ENCODE data around the gene EFNA5. TPM values are rescaled to one million over a fixed set of nuclear protein-coding genes. Genes with fewer than 3 reads are reported as not detected.

The EFNA5 gene
- total RNA-seq, 6 experiments from 2014 or later, result 0.26 TPM; not detected in 5

GRCh38 chr5:107696498-107696897 is 25.8 kb upstream of the EFNA5 start:
- Mint-ChIP-seq H3K4me3 (no peak overlapping the region), H3K9me3 (peaks cover 34% of the 10 kb centered on the region), H3K27me3 (ENCODE audit: insufficient read depth) (no peaks in the 10 kb centered on the region; the same call in 1 of the 2 replicates), H3K27ac (no peak overlapping the region), H3K4me1 (ENCODE audit: low read depth) (no peaks in the 10 kb centered on the region), H3K36me3 (ENCODE audit: low read depth) (no peaks in the 10 kb centered on the region)
- no peak for TF ChIP-seq CTCF (IDR thresholded peaks at IDR 0.05)
- no peak for DNase-seq

DNA sequence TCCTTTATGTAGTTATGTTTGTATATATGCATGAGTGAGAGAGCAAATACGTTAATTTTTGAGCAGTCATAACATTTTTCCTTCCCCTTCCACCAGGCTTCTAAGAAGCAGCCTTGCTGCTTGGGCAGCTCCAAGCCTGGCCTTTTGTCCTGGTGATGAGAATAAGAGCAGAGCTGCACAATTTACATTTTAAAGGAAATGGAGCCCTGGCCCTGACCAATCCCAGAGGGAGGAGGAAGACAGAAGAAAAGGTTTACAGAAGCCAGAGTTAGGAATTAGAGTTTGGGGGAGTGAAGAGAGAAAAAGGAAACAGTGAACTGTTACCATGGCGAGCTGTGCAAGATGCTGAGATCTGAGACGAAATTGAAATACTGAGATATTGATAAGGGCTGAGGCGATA is 25.3 kb upstream of the EFNA5 start:
- no peak for DNase-seq
- Mint-ChIP-seq H3K9me3 (peaks cover 34% of the 10 kb centered on the region), H3K27ac (no peak overlapping the region), H3K36me3 (ENCODE audit: low read depth) (no peaks in the 10 kb centered on the region), H3K4me1 (ENCODE audit: low read depth) (no peaks in the 10 kb centered on the region), H3K27me3 (ENCODE audit: insufficient read depth) (no peaks in the 10 kb centered on the region; the same call in 1 of the 2 replicates), H3K4me3 (no peak overlapping the region)
- TF ChIP-seq CTCF (IDR thresholded peaks at IDR 0.05), result no peak

DNA sequence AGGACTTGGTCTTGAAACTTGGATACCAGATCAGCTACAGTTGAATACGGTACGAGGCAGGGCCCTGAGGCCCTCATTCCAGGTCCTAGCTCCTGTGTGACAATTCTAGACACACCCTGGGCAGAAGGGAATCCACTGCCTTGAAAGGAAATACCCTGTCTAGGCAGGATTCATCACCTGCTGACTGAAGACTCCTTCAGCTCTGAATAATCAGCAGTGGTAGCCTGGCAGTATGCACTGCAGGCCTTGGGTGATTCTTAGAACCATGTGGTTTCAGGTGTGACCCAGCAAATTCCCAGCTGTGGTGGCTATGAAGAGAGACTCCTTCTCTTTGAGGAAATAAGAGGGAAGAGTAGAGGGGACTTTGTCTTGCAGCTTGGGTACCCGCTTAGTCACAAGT is 17.2 kb upstream of the EFNA5 start:
- H3K27me3 Mint-ChIP-seq (ENCODE audit: insufficient read depth), result no peaks in the 10 kb centered on the region; the same call in none of the 2 replicates
- no peak for TF ChIP-seq CTCF (IDR thresholded peaks at IDR 0.05)
- no peaks in the 10 kb centered on the region for H3K36me3 Mint-ChIP-seq (ENCODE audit: low read depth)
- H3K4me3 Mint-ChIP-seq, result no peak overlapping the region
- H3K4me1 Mint-ChIP-seq (ENCODE audit: low read depth), result no peaks in the 10 kb centered on the region
- no peak for DNase-seq
- peaks cover 20% of the 10 kb centered on the region for H3K9me3 Mint-ChIP-seq
- H3K27ac Mint-ChIP-seq, result no peak overlapping the region

DNA sequence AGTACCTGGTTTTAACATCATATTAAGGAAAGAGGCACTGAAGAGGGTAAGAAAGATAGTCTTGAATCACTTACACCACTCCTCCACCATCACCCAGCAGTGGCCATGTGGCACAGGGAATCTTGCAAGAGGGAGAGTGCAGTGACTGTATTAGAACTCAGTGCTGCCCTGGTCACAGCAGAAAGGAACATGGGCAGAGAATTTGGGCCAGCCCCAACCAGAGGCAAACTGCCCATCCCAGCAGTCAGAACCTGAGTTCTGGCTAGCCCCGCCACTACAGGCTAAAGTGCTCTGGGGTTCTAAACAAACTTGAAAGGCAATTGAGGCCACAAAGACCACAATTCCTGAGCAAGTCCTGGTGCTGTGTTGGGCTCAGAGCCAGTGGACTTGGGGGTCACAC is 16.7 kb upstream of the EFNA5 start:
- DNase-seq, result no peak
- no peaks in the 10 kb centered on the region; the same call in none of the 2 replicates for H3K27me3 Mint-ChIP-seq (ENCODE audit: insufficient read depth)
- peaks cover 15% of the 10 kb centered on the region for H3K9me3 Mint-ChIP-seq
- TF ChIP-seq CTCF (IDR thresholded peaks at IDR 0.05), result no peak
- no peak overlapping the region for H3K27ac Mint-ChIP-seq
- no peak overlapping the region for H3K4me3 Mint-ChIP-seq
- no peaks in the 10 kb centered on the region for H3K36me3 Mint-ChIP-seq (ENCODE audit: low read depth)
- no peaks in the 10 kb centered on the region for H3K4me1 Mint-ChIP-seq (ENCODE audit: low read depth)

GRCh38 chr5:107682533-107682932 is 11.8 kb upstream of the EFNA5 start:
- no peaks in the 10 kb centered on the region for H3K36me3 Mint-ChIP-seq (ENCODE audit: low read depth)
- H3K4me1 Mint-ChIP-seq (ENCODE audit: low read depth), result no peaks in the 10 kb centered on the region
- no peaks in the 10 kb centered on the region; the same call in 1 of the 2 replicates for H3K27me3 Mint-ChIP-seq (ENCODE audit: insufficient read depth)
- H3K9me3 Mint-ChIP-seq, result no peaks in the 10 kb centered on the region
- DNase-seq, result no peak
- H3K27ac Mint-ChIP-seq, result no peak overlapping the region
- no peak overlapping the region for H3K4me3 Mint-ChIP-seq
- TF ChIP-seq CTCF (IDR thresholded peaks at IDR 0.05), result no peak

DNA sequence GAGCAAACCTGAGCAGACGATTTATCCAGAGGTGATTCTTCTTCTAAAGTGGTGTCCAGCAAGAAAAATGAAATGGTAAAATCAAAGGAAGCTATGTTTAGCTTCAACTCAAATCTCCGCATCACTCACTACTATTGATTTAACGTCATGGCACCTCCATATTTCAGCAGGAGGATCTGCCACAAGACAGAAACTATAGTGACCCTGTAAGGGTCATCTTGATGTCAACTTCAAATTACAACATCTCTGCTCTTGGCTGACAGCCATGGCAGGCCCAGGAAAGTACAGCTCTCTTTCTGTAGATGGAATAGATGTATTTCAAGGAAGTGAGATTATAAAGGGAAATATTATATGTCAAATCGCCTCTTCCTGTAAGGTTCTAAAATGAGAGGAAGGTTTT is 10.1 kb upstream of the EFNA5 start:
- Mint-ChIP-seq H3K36me3 (ENCODE audit: low read depth) (no peaks in the 10 kb centered on the region), H3K4me1 (ENCODE audit: low read depth) (no peaks in the 10 kb centered on the region), H3K9me3 (no peaks in the 10 kb centered on the region), H3K27ac (no peak overlapping the region), H3K27me3 (ENCODE audit: insufficient read depth) (no peaks in the 10 kb centered on the region; the same call in 1 of the 2 replicates), H3K4me3 (no peak overlapping the region)
- no peak for TF ChIP-seq CTCF (IDR thresholded peaks at IDR 0.05)
- no peak for DNase-seq
